ENCODE data around the gene GPS1.

Gene GPS1

DNA sequence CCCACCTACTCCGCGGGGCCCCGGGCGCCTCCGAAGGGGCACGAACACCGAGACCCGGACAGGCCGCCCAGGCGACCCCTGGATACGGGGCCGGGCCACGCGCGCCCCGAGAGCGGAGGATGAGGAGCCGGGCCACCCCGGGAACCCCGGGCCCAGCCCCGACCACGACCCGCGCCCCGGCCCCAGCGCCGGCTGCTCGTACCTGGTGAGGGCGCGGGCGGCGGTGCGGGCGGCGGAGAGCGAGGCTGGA lies 46.1 kb downstream of the GPS1 start:
- TF ChIP-seq, protein P1, sequence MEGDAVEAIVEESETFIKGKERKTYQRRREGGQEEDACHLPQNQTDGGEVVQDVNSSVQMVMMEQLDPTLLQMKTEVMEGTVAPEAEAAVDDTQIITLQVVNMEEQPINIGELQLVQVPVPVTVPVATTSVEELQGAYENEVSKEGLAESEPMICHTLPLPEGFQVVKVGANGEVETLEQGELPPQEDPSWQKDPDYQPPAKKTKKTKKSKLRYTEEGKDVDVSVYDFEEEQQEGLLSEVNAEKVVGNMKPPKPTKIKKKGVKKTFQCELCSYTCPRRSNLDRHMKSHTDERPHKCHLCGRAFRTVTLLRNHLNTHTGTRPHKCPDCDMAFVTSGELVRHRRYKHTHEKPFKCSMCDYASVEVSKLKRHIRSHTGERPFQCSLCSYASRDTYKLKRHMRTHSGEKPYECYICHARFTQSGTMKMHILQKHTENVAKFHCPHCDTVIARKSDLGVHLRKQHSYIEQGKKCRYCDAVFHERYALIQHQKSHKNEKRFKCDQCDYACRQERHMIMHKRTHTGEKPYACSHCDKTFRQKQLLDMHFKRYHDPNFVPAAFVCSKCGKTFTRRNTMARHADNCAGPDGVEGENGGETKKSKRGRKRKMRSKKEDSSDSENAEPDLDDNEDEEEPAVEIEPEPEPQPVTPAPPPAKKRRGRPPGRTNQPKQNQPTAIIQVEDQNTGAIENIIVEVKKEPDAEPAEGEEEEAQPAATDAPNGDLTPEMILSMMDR (IDR thresholded peaks at IDR 0.05; ENCODE audit: low read depth, low read length), result no peak
- H3K4me3 ChIP-seq (ENCODE audit: low read depth, low read length), result peak overlapping the region; percentile 69

DNA sequence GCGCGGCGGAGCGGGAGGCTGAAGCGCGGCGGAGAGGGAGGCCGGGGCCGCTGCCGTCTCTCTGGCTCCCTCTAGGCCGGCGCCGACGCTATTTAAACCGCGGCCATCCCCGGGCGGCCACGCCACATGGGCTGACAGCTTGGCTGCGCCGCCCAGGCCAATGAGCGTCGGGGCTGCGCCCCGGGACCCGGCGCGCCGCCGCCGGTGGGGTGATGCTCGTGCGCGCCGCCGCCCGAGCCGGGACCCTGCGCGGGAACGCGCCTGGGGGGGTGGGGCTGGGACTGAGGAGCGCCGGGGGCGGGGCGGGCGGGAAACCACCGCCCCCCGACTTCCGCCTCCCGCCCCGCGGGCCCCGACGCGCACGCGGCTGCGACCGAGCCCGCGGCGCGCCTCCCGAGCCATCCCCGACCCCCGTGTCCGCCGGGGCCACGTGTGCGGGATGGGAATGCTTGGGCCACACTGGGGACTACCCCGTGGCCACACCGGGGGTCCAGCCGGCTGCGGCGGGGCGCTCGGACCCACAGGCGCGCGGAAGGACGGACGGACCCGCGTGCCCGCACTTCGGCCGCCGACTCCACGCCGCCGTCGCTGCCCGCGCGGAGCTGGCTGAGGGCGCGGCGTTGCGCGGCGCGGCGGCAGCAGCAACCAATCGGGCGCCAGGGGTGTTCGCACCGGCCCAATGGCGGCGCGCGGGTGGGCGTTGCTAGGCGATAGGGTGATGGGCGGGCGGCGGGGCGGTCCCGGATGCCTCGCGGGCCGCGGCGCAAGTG lies 46.7 kb downstream of the GPS1 start, which contains the start of gene FASN:
Gene FASN (minus strand): TSS at position 68 of the 770 bp plus-strand sequence. CDS start 1,791 bp downstream, outside the sequence.
- peak within 1 kb of the TSS; percentile 69 for H3K4me3 ChIP-seq (ENCODE audit: low read depth, low read length)
- TF ChIP-seq, protein P1 (IDR thresholded peaks at IDR 0.05; ENCODE audit: low read depth, low read length), result 0 out of 2 replicates have a peak, but pooled peaks have one; percentile 5

DNA sequence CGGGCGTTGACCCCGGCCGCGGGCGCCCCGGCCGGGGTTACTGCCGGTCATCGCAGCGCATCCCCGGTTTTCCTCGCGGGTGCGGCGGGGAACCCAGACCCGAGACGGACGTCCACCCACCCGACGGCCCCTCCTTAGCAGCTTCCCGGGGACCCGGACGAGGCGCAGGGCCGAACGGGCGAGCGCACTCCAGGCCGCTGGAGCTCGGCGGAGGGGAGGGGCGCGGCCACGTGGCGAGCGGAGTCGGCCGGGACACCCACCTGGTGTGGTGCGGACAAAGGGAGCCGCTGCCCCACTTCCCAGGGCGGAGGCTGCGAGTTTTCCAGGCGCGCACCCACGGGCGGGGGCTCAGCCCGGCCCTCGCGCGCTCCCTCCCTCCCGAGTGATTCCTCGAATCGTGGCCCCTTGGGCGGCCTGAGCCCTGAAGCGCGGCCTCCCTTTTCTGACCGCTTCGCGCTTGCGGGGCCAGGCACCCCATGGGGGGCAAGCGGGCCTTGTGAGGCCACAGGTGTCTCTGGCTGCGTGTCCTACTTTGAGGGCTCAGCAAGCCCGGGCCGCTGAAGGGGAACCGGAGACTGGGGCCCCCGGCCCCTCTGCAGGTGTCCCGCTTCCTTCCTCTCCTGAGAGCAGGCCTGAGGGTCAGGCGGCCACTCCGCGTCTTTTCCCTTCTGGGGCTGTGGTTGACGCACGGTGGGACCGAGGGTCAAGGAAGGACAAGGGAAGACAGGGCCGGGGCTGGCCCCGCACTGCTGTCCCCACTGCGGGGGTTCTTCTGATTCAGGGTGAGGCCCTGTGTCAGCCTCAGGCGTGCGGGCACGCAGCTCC lies 47.5 kb downstream of the GPS1 start:
- H3K4me3 ChIP-seq (ENCODE audit: low read depth, low read length), result peak overlapping the region; percentile 48
- TF ChIP-seq, protein P1 (IDR thresholded peaks at IDR 0.05; ENCODE audit: low read depth, low read length), result no peak

DNA sequence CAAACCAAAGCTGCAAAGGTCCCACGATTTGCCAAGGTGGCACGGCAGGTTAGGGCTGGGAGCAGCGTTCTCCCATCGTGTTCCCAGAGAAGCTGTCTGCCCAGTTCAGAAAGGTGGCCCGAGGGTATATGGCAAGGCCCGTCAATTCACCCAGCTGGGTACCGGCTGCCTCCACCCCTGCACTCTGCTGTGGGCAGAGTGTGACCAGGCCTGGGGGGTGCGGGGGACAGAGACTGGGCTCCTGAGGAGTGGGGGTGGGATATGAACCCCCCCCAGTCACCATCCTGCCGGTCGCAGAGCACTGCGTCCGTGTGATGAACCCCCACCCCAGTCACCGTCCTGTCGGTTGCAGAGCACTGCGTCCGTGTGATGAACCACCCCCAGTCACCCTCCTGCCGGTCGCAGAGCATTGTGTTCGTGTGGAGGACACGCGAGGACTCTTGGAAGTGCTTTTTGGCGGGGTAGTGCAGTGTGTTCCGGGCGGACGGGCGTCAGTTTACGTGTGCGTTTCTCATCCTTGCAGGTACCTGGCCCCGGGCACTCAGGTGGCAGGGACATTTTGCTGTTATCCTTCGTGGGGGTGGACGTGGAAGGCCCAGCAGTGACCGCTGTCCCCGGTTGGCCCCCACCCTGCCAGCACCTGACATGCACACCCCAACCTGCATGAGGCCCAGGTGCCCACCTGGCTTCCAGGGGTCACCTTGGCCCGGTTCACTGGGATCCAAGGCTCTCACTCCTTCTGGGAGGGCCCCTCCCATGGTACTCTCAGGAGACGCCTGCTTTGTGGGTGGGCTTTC lies 49.0 kb downstream of the GPS1 start:
- TF ChIP-seq, protein P1 (IDR thresholded peaks at IDR 0.05; ENCODE audit: low read depth, low read length), result no peak
- H3K4me3 ChIP-seq (ENCODE audit: low read depth, low read length), result no peak overlapping the region

DNA sequence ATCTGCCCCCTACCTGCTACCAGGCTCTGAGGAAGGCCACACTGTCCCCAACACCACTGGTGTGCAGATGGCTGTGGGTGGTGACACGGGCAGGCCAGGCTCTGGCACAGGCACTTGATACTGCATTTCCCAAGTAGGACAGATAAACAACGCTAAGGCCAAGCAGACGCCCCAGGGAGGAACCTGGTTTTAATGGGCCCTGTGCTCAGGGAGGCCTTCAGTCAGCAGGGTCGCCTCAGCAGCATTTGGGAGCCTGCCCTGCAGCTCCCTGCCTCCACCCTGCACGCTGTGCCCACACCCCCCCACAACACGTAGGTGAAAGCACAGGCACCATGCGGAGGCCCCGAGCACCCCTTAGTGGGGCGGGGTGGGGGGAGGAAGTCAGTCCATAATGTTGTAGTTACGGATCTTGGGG lies 49.6 kb downstream of the GPS1 start:
- H3K4me3 ChIP-seq (ENCODE audit: low read depth, low read length), result no peak overlapping the region
- TF ChIP-seq, protein P1 (IDR thresholded peaks at IDR 0.05; ENCODE audit: low read depth, low read length), result no peak

DNA sequence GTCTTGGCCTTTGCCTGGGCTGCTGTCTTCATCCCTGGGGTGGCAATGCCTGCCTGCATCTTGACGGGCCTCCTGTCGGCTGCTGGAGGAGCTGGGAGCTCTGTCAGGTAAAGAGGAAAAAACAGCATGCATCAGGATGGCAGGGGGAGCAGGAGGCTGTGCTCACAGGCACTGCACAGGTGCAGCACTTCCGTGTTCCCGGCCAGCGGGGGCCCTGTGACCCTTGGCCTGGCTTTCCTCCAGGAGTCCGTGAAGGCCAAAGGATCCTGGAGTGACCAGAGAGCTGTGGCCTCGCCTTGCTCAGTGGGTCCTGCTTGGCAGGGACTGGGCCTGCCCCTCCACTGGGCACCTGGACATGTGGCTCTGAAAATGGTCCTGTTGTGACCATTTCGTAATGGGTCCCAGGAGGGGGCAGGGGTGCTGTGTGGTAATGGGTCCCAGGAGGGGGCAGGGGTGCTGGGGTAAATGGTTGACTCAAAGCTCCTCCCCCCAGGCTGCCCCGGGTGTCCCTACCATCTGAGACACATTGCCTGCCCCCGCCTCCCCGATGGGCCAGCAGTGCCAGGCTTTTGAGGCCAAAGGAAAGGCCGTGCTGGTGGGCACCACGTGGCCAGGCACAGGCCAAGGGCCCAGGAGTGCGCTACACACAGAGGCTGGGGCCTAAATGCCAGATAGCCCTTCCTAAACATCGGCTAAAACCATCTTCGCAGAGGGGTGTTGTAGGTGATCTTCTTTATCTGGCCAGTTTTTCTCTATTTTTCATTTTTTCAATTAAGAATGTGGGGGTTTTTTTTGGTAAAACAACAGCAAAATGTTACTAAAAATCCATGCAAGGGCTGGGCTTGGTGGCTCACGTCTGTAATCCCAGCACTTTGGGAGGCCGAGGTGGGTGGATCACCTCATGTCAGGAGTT lies 50.3 kb downstream of the GPS1 start:
- no peak overlapping the region for H3K4me3 ChIP-seq (ENCODE audit: low read depth, low read length)
- TF ChIP-seq, protein P1 (IDR thresholded peaks at IDR 0.05; ENCODE audit: low read depth, low read length), result no peak
